ENCODE measurements around the gene CCDC81. TPM values are rescaled to one million over a fixed set of nuclear protein-coding genes. Genes with fewer than 3 reads are reported as not detected.
A peak's percentile ranks its signal among the peaks of the same experiment; 100 is the strongest.
"Not testable (repeated sequence)": the region's sequence is repeated elsewhere in the genome, so short reads cannot be mapped to it uniquely, and the experiment has no call there.

Gene CCDC81
- total RNA-seq, 1 donor from 2014 or later: 1.4 TPM

- Mint-ChIP-seq H3K4me1 (ENCODE audit: unreplicated experiment) (no peaks in the 10 kb centered on the region), H3K4me3 (ENCODE audit: unreplicated experiment) (no peak overlapping the region), H3K36me3 (ENCODE audit: unreplicated experiment) (peaks cover 2% of the 10 kb centered on the region), H3K27me3 (ENCODE audit: unreplicated experiment) (no peaks in the 10 kb centered on the region), H3K27ac (ENCODE audit: unreplicated experiment) (no peak overlapping the region), H3K9me3 (ENCODE audit: unreplicated experiment) (no peaks in the 10 kb centered on the region)
- DNase-seq (ENCODE audit: extremely low spot score, unreplicated experiment): no peak
- TF ChIP-seq CTCF (IDR thresholded peaks at IDR 0.05): no peak
These were observed 40.3 kb downstream of the CCDC81 start for GRCh38 chr11:86415026-86415425.

GRCh38 chr11:86416494-86416893, 41.8 kb downstream of the CCDC81 start:
- no peaks in the 10 kb centered on the region for H3K4me1 Mint-ChIP-seq (ENCODE audit: unreplicated experiment)
- no peak overlapping the region for H3K4me3 Mint-ChIP-seq (ENCODE audit: unreplicated experiment)
- H3K36me3 Mint-ChIP-seq (ENCODE audit: unreplicated experiment): peaks cover 3% of the 10 kb centered on the region
- TF ChIP-seq CTCF (IDR thresholded peaks at IDR 0.05): no peak
- H3K27ac Mint-ChIP-seq (ENCODE audit: unreplicated experiment): no peak overlapping the region
- H3K27me3 Mint-ChIP-seq (ENCODE audit: unreplicated experiment): no peaks in the 10 kb centered on the region
- DNase-seq (ENCODE audit: extremely low spot score, unreplicated experiment): no peak
- no peaks in the 10 kb centered on the region for H3K9me3 Mint-ChIP-seq (ENCODE audit: unreplicated experiment)

- not testable (repeated sequence) for H3K4me1 Mint-ChIP-seq (ENCODE audit: unreplicated experiment); H3K9me3 Mint-ChIP-seq (ENCODE audit: unreplicated experiment); H3K36me3 Mint-ChIP-seq (ENCODE audit: unreplicated experiment); H3K27ac Mint-ChIP-seq (ENCODE audit: unreplicated experiment); H3K27me3 Mint-ChIP-seq (ENCODE audit: unreplicated experiment); H3K4me3 Mint-ChIP-seq (ENCODE audit: unreplicated experiment); DNase-seq (ENCODE audit: extremely low spot score, unreplicated experiment)
These were observed 42.3 kb downstream of the CCDC81 start for GRCh38 chr11:86416951-86417350.

- no peaks in the 10 kb centered on the region for H3K27me3 Mint-ChIP-seq (ENCODE audit: unreplicated experiment)
These were observed 43.4 kb downstream of the CCDC81 start for GRCh38 chr11:86418106-86418505.

GRCh38 chr11:86418513-86418912, 43.8 kb downstream of the CCDC81 start:
- H3K27ac Mint-ChIP-seq (ENCODE audit: unreplicated experiment): no peak overlapping the region
- TF ChIP-seq CTCF (IDR thresholded peaks at IDR 0.05): no peak
- H3K9me3 Mint-ChIP-seq (ENCODE audit: unreplicated experiment): no peaks in the 10 kb centered on the region
- H3K36me3 Mint-ChIP-seq (ENCODE audit: unreplicated experiment): peaks cover 2% of the 10 kb centered on the region
- no peaks in the 10 kb centered on the region for H3K27me3 Mint-ChIP-seq (ENCODE audit: unreplicated experiment)
- no peak for DNase-seq (ENCODE audit: extremely low spot score, unreplicated experiment)
- no peak overlapping the region for H3K4me3 Mint-ChIP-seq (ENCODE audit: unreplicated experiment)
- peaks cover 2% of the 10 kb centered on the region for H3K4me1 Mint-ChIP-seq (ENCODE audit: unreplicated experiment)

More at GRCh38 chr11:86418106-86418505, 43.4 kb downstream of the CCDC81 start:
- no peak overlapping the region for H3K4me3 Mint-ChIP-seq (ENCODE audit: unreplicated experiment)
- DNase-seq (ENCODE audit: extremely low spot score, unreplicated experiment): no peak
- peaks cover 2% of the 10 kb centered on the region for H3K36me3 Mint-ChIP-seq (ENCODE audit: unreplicated experiment)
- no peaks in the 10 kb centered on the region for H3K9me3 Mint-ChIP-seq (ENCODE audit: unreplicated experiment)
- no peak overlapping the region for H3K27ac Mint-ChIP-seq (ENCODE audit: unreplicated experiment)
- TF ChIP-seq CTCF (IDR thresholded peaks at IDR 0.05): no peak
- H3K4me1 Mint-ChIP-seq (ENCODE audit: unreplicated experiment): no peaks in the 10 kb centered on the region

GRCh38 chr11:86418917-86419316, 44.2 kb downstream of the CCDC81 start:
- DNase-seq (ENCODE audit: extremely low spot score, unreplicated experiment): no peak
- no peaks in the 10 kb centered on the region for H3K9me3 Mint-ChIP-seq (ENCODE audit: unreplicated experiment)
- peaks cover 6% of the 10 kb centered on the region for H3K4me1 Mint-ChIP-seq (ENCODE audit: unreplicated experiment)
- peak; percentile 47 for TF ChIP-seq CTCF (IDR thresholded peaks at IDR 0.05)
- peaks cover 2% of the 10 kb centered on the region for H3K36me3 Mint-ChIP-seq (ENCODE audit: unreplicated experiment)
- no peak overlapping the region for H3K4me3 Mint-ChIP-seq (ENCODE audit: unreplicated experiment)
- H3K27ac Mint-ChIP-seq (ENCODE audit: unreplicated experiment): no peak overlapping the region
- no peaks in the 10 kb centered on the region for H3K27me3 Mint-ChIP-seq (ENCODE audit: unreplicated experiment)
